K562 (cell line): ENCODE results near the gene MEF2D. TPM values are rescaled to one million over a fixed set of nuclear protein-coding genes. Genes with fewer than 3 reads are reported as not detected.

ENCODE experiments used
- ATAC-seq: fragments of 200-7000 bp; cut with Tn5 transposase; 3 replicates; pipeline ENCODE4 v1.9.1; 2020; ENCODE audit warnings: moderate library complexity
- BruUV-seq: library from RNA; stranded (reverse); fragments of 400-500 nt; replicated peaks from 2 replicates; lab custom pipeline; 2021; lab: Mats Ljungman, UMichigan
- CTCF ChIA-PET: fragments of 300-600 bp; formaldehyde crosslinking; extraction: SDS; loops from one replicate; lab custom pipeline; 2021; ENCODE audit warnings: low intra/inter-chr PET ratio; lab: Yijun Ruan, JAX
- POLR2A ChIA-PET: fragments of 300-600, 350-650 bp; sonication (Branson Sonifier 250); formaldehyde crosslinking; extraction: SDS; loops from one replicate; lab custom pipeline; 2021; ENCODE audit warnings: antibody characterized with exemption, inconsistent platforms; lab: Yijun Ruan, JAX
- DNase-seq, 4 experiments: peaks; one replicate each; pipeline versions ENCODE4 v3.0.0 to v3.0.0-alpha.2; 2011 to 2018; ENCODE audit warnings: low spot score in 3 of 4, mixed read lengths in 3 of 4; ENCODE audit errors: extremely low read depth in 1 of 4
- FAIRE-seq: peaks from 2 replicates; lab custom pipeline; 2011; peaks lifted over from hg19 to GRCh38; lab: Jason Lieb, UNC
- H2AFZ ChIP-seq: 2 replicates; pipeline ENCODE4 v1.6.0; 2011; ENCODE audit warnings: low read depth, low read length, control low read depth, inconsistent platforms
- H3K27ac ChIP-seq: fragments of 200-600 bp; 3 replicates; pipeline ENCODE4 v1.8.0; 2011; ENCODE audit warnings: low read depth, mild to moderate bottlenecking, control low read depth, inconsistent platforms, low read length, moderate library complexity, mixed read lengths; ENCODE audit errors: extremely low read depth
- H3K27me3 ChIP-seq, 2 experiments: fragments of 300-600 bp in 1 of 2; 2 replicates in 1 of 2; 3 replicates in 1 of 2; pipeline versions ENCODE4 v1.6.0 to v1.8.0; 2011; ENCODE audit warnings: inconsistent platforms in 2 of 2, low read length in 2 of 2, mild to moderate bottlenecking in 1 of 2, mixed read lengths in 1 of 2, moderate library complexity in 1 of 2; ENCODE audit not compliant: control insufficient read depth in 2 of 2, insufficient read depth in 2 of 2
- H3K36me3 ChIP-seq: fragments of 300-600 bp; 3 replicates; pipeline ENCODE4 v1.8.0; 2011; ENCODE audit warnings: mild to moderate bottlenecking, low read length, inconsistent platforms; ENCODE audit not compliant: control insufficient read depth, insufficient read depth
- H3K4me1 ChIP-seq, 2 experiments: fragments of 200-600 bp in 1 of 2; replicated peaks in 1 of 2; 2 replicates in 1 of 2; 3 replicates in 1 of 2; pipeline versions ENCODE4 v1.5.1 to v1.8.0; 2011; ENCODE audit warnings: inconsistent platforms in 2 of 2, low read length in 2 of 2, mild to moderate bottlenecking in 1 of 2, mixed read lengths in 1 of 2, moderate library complexity in 1 of 2; ENCODE audit not compliant: control insufficient read depth in 2 of 2, insufficient read depth in 2 of 2
- H3K4me2 ChIP-seq: 2 replicates; pipeline ENCODE4 v1.6.1; 2011; ENCODE audit warnings: low read length, control low read depth, inconsistent platforms, mixed read lengths; ENCODE audit not compliant: insufficient read depth
- H3K4me3 ChIP-seq: fragments of 200-600 bp; sonication (generic), shearing (Covaris generic); 2 replicates; pipeline ENCODE4 v1.5.1; 2016; ENCODE audit warnings: control low read depth, inconsistent platforms
- H3K79me2 ChIP-seq: fragments of 200-600 bp; 3 replicates; pipeline ENCODE4 v1.8.0; 2011; ENCODE audit warnings: low read length, inconsistent platforms; ENCODE audit not compliant: control insufficient read depth, insufficient read depth
- H3K9ac ChIP-seq, 2 experiments: 2 replicates each; pipeline versions ENCODE4 v1.6.0 to v1.6.1; 2011; ENCODE audit warnings: low read depth in 2 of 2, low read length in 2 of 2, control low read depth in 1 of 2, inconsistent platforms in 1 of 2, mild to moderate bottlenecking in 1 of 2, mixed read lengths in 1 of 2; ENCODE audit not compliant: insufficient read depth in 1 of 2
- H3K9me1 ChIP-seq: one replicate; pipeline ENCODE4 v1.6.0; 2011; ENCODE audit warnings: inconsistent platforms, mild to moderate bottlenecking, low read length, moderate library complexity; ENCODE audit not compliant: control insufficient read depth, insufficient read depth
- H3K9me3 ChIP-seq: replicated peaks from 2 replicates; pipeline ENCODE4 v1.5.1; 2011; ENCODE audit warnings: low read depth, low read length, inconsistent platforms; ENCODE audit not compliant: control insufficient read depth, insufficient read depth
- H4K20me1 ChIP-seq: replicated peaks from 2 replicates; pipeline ENCODE4 v1.6.1; 2011; ENCODE audit warnings: low read length, inconsistent platforms, mixed read lengths; ENCODE audit not compliant: control insufficient read depth, insufficient read depth
- CHD4 ChIP-seq: fragments of 200-600 bp; sonication (generic); IDR thresholded peaks from 3 replicates; pipeline ENCODE4 v1.6.1; 2012; ENCODE audit warnings: low read depth, mild to moderate bottlenecking, mixed read lengths, low read length, inconsistent platforms; ENCODE audit not compliant: insufficient read depth, insufficient replicate concordance, poor library complexity, severe bottlenecking
- GATAD2B ChIP-seq: fragments of 450-650 bp; IDR thresholded peaks from 2 replicates; pipeline ENCODE4 v1.6.1; 2017; ENCODE audit warnings: mild to moderate bottlenecking, borderline replicate concordance
- POLR2AphosphoS5 ChIP-seq: IDR thresholded peaks from 2 replicates; pipeline ENCODE4 v1.6.1; 2011; ENCODE audit warnings: mild to moderate bottlenecking, low read depth, low read length, moderate library complexity; ENCODE audit not compliant: control insufficient read depth, insufficient read depth
- POLR3G ChIP-seq: IDR thresholded peaks from 2 replicates; pipeline ENCODE4 v1.6.1; 2011; ENCODE audit not compliant: insufficient read length, insufficient replicate concordance; ENCODE audit errors: extremely low read depth
- RFX7 ChIP-seq: fragments of 250-450 bp; sonication (Bioruptor Pico); IDR thresholded peaks from 2 replicates; pipeline ENCODE4 v1.5.1; 2021; ENCODE audit warnings: mild to moderate bottlenecking
- ZNF583 ChIP-seq: fragments of 250-450 bp; sonication (Bioruptor Pico); IDR thresholded peaks from 2 replicates; pipeline ENCODE4 v1.4.0; 2020
- ZNF764 ChIP-seq: fragments of 250-450 bp; sonication (Bioruptor Pico); IDR thresholded peaks from 2 replicates; pipeline ENCODE4 v1.4.0; 2020; ENCODE audit warnings: low read depth, mild to moderate bottlenecking, moderate library complexity
- WGBS: fragments of 100-300 bp; shearing (Covaris generic); methylation state at CpG from one replicate; pipeline ENCODE4 v1.1.6; 2016; ENCODE audit warnings: low coverage, mixed read lengths; ENCODE audit not compliant: insufficient coverage; ENCODE audit errors: missing lambda C conversion rate; 5-methylcytosine and 5-hydroxymethylcytosine counted together
- in situ Hi-C: fragments of 300-500 bp; cut with MboI; formaldehyde crosslinking; loops from 4 replicates; pipeline ENCODE4 v1.15.0; 2018; ENCODE audit warnings: inconsistent platforms, mixed read lengths
- intact Hi-C: fragments of 100-400 bp; cut with micrococcal nuclease; formaldehyde crosslinking; loops from 2 replicates; pipeline ENCODE4 v1.14.2; 2022
- polyA plus RNA-seq, 8 experiments: library from polyadenylated mRNA; depleted of rRNA in 4 of 8; stranded (reverse) in 5 of 8; unstranded in 3 of 8; fragments of >200 nt; fragmentation: Nextera tagmentation in 2 of 8; fragmentation: Illumina TruSeq in 1 of 8; extraction: Ambion mirVana in 2 of 8; extraction: Trizol in 1 of 8; gene quantifications; 2 replicates each; pipeline versions ENCODE4 v1.2.1 to v1.2.3, GENCODE V29; 2011 to 2014; ENCODE audit warnings: inconsistent platforms in 1 of 8, missing spikeins in 1 of 8
- total RNA-seq, 7 experiments: library from RNA; depleted of rRNA in 6 of 7; stranded (reverse); fragments of >200 nt in 6 of 7; fragmentation: Illumina TruSeq in 2 of 7; extraction: Trizol in 2 of 7; gene quantifications; 2 replicates each; pipeline versions ENCODE4 v1.2.1 to v1.2.3, GENCODE V29; 2011 to 2021; ENCODE audit warnings: low replicate concordance in 1 of 7
- TF ChIP-seq, protein P1 (sequence below), 2 experiments: fragments of 250-450 bp in 1 of 2; fragments of 450-650 bp in 1 of 2; sonication (Bioruptor Pico) in 1 of 2; IDR thresholded peaks; 2 replicates each; pipeline versions ENCODE4 v1.6.1 to v1.8.0; 2016 to 2021; ENCODE audit warnings: mild to moderate bottlenecking in 2 of 2, moderate library complexity in 2 of 2, missing compliant biosample characterization in 1 of 2, missing genetic modification characterization in 1 of 2
- TF ChIP-seq, protein P2 (sequence below): fragments of 450-650 bp; formaldehyde crosslinking; IDR thresholded peaks from 2 replicates; pipeline ENCODE4 v1.4.0; 2020; ENCODE audit warnings: mild to moderate bottlenecking
- TF ChIP-seq, protein P3 (sequence below): fragments of 450-650 bp; IDR thresholded peaks from 2 replicates; pipeline ENCODE4 v1.6.1; 2017; ENCODE audit warnings: antibody characterized with exemption
- TF ChIP-seq, protein P4 (sequence below): IDR thresholded peaks from 3 replicates; pipeline ENCODE4 v1.6.1; 2011; ENCODE audit warnings: borderline replicate concordance, mild to moderate bottlenecking; ENCODE audit not compliant: insufficient read length, insufficient read depth

The MEF2D gene
- total and polyA plus RNA-seq, 9 of the 15 experiments (the other 6 are each of a cell fraction or from before 2014, with no cell fraction given): 0.10 to 19.5 (median 2.6) TPM

DNA sequence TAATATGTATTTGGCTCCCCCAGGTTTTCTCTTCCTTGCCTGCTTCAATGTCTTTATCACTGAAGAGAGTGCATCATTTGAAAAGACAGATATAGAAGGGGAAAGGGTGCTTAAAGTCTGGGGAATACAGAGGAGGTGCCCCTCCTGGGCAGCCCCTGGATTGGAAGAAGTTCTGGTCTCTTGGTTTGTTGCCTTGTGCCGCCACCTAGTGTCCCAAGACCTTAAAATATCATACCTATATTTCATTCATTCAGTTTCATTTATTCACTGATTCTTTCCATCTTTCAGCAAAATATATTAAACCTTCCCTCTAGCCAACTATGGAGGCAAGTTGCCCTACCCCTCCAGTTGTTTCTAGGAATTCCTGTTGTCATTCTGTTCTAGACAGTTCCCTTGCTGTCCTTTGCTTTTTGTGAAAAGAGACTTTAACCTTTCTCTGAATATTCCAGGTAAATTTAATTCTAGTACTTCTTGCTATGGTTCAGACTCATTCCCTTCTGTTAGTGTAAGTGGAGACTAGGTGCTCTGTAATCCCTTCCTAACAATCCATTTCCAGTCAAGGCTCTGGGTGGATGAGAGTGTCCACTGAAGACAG is 56.1 kb downstream of the MEF2D start (continued):
- TF ChIP-seq, protein P1, sequence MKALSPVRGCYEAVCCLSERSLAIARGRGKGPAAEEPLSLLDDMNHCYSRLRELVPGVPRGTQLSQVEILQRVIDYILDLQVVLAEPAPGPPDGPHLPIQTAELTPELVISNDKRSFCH (CRISPR knock-in tag; IDR thresholded peaks at IDR 0.05): 0 out of 2 replicates have a peak, but pooled peaks have one; percentile 28
- TF ChIP-seq, protein P1 (tag; IDR thresholded peaks at IDR 0.05): no peak

DNA sequence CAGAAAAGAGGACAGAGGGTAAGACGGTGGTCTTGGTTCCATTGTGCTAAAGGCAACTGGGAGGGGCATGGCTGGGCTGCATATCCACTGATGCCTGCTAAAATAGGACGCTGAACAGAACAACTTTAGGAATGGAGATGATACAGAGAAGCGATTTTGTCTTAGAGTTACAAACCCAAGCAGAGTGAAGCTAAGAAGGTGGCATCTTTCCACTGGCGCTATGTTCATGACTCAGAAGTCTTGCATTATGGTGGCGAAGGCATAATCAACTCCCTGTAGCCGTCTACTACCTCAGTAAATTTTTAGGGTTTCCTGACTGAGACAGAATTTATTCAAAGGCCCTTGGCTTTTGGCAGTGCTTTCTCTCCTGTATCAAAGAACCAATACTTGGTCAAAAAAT is 57.3 kb downstream of the MEF2D start:
- DNase-seq: no peak
- TF ChIP-seq POLR3G (no peak), ZNF764 (CRISPR knock-in tag) (no peak), RFX7 (CRISPR knock-in tag) (no peak), GATAD2B (no peak), POLR2AphosphoS5 (no peak), ZNF583 (CRISPR knock-in tag) (no peak), CHD4 (no peak)
- TF ChIP-seq, protein P2, sequence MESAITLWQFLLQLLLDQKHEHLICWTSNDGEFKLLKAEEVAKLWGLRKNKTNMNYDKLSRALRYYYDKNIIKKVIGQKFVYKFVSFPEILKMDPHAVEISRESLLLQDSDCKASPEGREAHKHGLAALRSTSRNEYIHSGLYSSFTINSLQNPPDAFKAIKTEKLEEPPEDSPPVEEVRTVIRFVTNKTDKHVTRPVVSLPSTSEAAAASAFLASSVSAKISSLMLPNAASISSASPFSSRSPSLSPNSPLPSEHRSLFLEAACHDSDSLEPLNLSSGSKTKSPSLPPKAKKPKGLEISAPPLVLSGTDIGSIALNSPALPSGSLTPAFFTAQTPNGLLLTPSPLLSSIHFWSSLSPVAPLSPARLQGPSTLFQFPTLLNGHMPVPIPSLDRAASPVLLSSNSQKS (CRISPR knock-in tag): no peak
- TF ChIP-seq, protein P3, sequence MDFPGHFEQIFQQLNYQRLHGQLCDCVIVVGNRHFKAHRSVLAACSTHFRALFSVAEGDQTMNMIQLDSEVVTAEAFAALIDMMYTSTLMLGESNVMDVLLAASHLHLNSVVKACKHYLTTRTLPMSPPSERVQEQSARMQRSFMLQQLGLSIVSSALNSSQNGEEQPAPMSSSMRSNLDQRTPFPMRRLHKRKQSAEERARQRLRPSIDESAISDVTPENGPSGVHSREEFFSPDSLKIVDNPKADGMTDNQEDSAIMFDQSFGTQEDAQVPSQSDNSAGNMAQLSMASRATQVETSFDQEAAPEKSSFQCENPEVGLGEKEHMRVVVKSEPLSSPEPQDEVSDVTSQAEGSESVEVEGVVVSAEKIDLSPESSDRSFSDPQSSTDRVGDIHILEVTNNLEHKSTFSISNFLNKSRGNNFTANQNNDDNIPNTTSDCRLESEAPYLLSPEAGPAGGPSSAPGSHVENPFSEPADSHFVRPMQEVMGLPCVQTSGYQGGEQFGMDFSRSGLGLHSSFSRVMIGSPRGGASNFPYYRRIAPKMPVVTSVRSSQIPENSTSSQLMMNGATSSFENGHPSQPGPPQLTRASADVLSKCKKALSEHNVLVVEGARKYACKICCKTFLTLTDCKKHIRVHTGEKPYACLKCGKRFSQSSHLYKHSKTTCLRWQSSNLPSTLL: no peak
- TF ChIP-seq, protein P4, sequence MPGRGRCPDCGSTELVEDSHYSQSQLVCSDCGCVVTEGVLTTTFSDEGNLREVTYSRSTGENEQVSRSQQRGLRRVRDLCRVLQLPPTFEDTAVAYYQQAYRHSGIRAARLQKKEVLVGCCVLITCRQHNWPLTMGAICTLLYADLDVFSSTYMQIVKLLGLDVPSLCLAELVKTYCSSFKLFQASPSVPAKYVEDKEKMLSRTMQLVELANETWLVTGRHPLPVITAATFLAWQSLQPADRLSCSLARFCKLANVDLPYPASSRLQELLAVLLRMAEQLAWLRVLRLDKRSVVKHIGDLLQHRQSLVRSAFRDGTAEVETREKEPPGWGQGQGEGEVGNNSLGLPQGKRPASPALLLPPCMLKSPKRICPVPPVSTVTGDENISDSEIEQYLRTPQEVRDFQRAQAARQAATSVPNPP: no peak
- no peak overlapping the region for H3K4me3 ChIP-seq
- H3K4me2 ChIP-seq: no peak overlapping the region
- no peak overlapping the region for H3K27ac ChIP-seq
- in situ Hi-C loops (loop anchor here (5.0 kb wide), 1 partner anchor 56 kb away; no protein-coding TSS in a partner anchor), intact Hi-C loops (loop anchor here (10.0 kb wide), 1 partner anchor 348 kb away; no protein-coding TSS in a partner anchor)
- H3K36me3 ChIP-seq: no peaks in the 10 kb centered on the region
- H3K9ac ChIP-seq: no peak overlapping the region
- H2AFZ ChIP-seq: no peak overlapping the region
- no peaks in the 10 kb centered on the region for H3K9me1 ChIP-seq
- H3K4me1 ChIP-seq: peaks cover 0 to 5% of the 10 kb centered on the region in 2 experiments; a peak in 2 of 5 replicates
- peaks cover 41 to 47% of the 10 kb centered on the region in 2 experiments for H3K27me3 ChIP-seq
- ChIA-PET CTCF (interaction anchor here (0.9 to 5.9 kb wide), 2 partner anchors 10 to 57 kb away, joined by 3 to 240 read pairs; no protein-coding TSS in a partner anchor), POLR2A (interaction anchor here (0.9 to 2.5 kb wide), 2 partner anchors 58 to 60 kb away, joined by 3 to 7 read pairs; no protein-coding TSS in a partner anchor)
- no peak for FAIRE-seq
- BruUV-seq: no TSS peak
- WGBS: 11% methylated on average over 6 of the region's 6 CpGs
- no peaks in the 10 kb centered on the region for H3K79me2 ChIP-seq
- H4K20me1 ChIP-seq: no peaks in the 10 kb centered on the region; the same call in 1 of the 2 replicates
- ATAC-seq: no peak
- H3K9me3 ChIP-seq: no peaks in the 10 kb centered on the region
